ENCODE results near the gene PLPPR1.

Gene PLPPR1

DNA sequence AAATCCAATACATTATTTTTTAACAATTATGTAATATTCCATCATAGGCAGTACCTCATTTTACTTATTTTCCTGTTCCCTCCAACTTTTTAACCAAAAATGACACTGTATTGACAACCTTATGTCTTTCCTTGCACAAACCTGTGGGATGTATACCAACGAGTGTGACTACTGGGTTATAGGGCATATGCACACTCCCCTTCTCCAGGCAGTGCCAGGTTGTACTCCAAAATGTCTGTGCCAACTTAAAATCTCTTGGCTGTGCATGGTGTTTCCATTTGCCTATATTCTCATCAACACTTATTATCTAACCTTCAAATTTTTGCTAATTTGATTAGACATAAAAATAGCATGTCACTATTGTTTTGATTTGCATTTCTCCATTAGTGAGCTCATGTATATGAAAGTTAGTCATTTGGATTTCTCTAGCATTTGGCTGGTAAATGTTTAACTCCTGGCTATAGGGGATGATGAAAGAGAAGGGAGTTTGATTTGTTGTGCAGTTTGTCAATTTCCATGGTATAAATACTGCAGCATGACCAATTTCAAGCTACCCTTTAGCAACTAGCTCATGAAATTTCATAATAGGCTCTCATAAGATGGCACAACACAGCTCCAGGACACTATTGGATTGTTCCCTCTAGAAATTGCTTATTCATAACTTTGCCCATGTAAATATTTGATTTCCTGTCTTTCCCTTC is 226.4 kb downstream of the PLPPR1 start:
- Histone ChIP-seq H4K20me1 (ENCODE audit: low read depth, low read length) (no peaks in the 10 kb centered on the region), H3K27ac (ENCODE audit: low read depth, low read length) (no peak overlapping the region), H3K4me2 (ENCODE audit: low read depth, low read length, poor library complexity, severe bottlenecking) (no peak overlapping the region), H3K9me3 (ENCODE audit: insufficient read depth, low read length) (no peaks in the 10 kb centered on the region), H3F3A (ENCODE audit: insufficient read depth) (no peaks in the 10 kb centered on the region), H3K9ac (ENCODE audit: low read length) (no peak overlapping the region), H3K36me3 (ENCODE audit: low read length) (no peaks in the 10 kb centered on the region), H3K9me2 (replicated peaks; ENCODE audit: insufficient read depth, low read length) (no peaks in the 10 kb centered on the region), H3K79me2 (ENCODE audit: insufficient read depth, low read length) (no peaks in the 10 kb centered on the region), H3K4me3 (ENCODE audit: insufficient read depth, low read length, poor library complexity, severe bottlenecking) (no peak overlapping the region), H3K27me3 (ENCODE audit: low read length) (no peaks in the 10 kb centered on the region), H2AFZ (ENCODE audit: low read depth, low read length, severe bottlenecking) (no peak overlapping the region)
- no peak for TF ChIP-seq EZH2phosphoT487 (conservative IDR thresholded peaks at IDR 0.05; ENCODE audit: low read length)
- TF ChIP-seq CTCF (IDR thresholded peaks at IDR 0.05; ENCODE audit: insufficient read depth, low read length, poor library complexity, severe bottlenecking), result no peak

DNA sequence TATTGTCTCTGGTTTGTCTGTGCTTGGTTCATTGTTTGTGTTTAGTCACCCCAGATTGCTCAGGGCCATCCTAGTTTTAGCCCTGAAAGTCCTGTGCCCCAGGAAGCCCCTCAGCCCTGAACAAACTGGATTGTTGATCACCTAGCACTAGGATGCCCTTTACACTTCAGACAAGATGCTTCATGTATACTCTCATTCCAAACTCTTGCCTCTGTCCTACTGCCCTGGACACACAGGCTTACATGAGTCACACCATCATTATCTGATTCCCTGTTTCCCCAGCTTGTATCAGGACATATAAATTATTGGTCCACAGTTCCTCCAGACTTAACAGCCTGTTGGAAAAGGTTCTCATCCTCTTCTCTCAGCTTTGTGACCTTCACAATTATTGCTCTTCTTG is 236.2 kb downstream of the PLPPR1 start:
- no peak overlapping the region for H3K27ac ChIP-seq (ENCODE audit: low read depth, low read length)
- TF ChIP-seq CTCF (IDR thresholded peaks at IDR 0.05; ENCODE audit: insufficient read depth, low read length, poor library complexity, severe bottlenecking), result no peak
- no peak for TF ChIP-seq EZH2phosphoT487 (conservative IDR thresholded peaks at IDR 0.05; ENCODE audit: low read length)
- no peak overlapping the region for H3K4me2 ChIP-seq (ENCODE audit: low read depth, low read length, poor library complexity, severe bottlenecking)

GRCh38 chr9:101265261-101265660 is 236.7 kb downstream of the PLPPR1 start:
- TF ChIP-seq CTCF (IDR thresholded peaks at IDR 0.05; ENCODE audit: insufficient read depth, low read length, poor library complexity, severe bottlenecking) (no peak), EZH2phosphoT487 (conservative IDR thresholded peaks at IDR 0.05; ENCODE audit: low read length) (no peak)
- Histone ChIP-seq H3F3A (ENCODE audit: insufficient read depth) (no peaks in the 10 kb centered on the region), H3K36me3 (ENCODE audit: low read length) (no peaks in the 10 kb centered on the region), H3K4me2 (ENCODE audit: low read depth, low read length, poor library complexity, severe bottlenecking) (no peak overlapping the region), H3K79me2 (ENCODE audit: insufficient read depth, low read length) (no peaks in the 10 kb centered on the region), H3K9me2 (replicated peaks; ENCODE audit: insufficient read depth, low read length) (no peaks in the 10 kb centered on the region), H3K27me3 (ENCODE audit: low read length) (no peaks in the 10 kb centered on the region), H4K20me1 (ENCODE audit: low read depth, low read length) (no peaks in the 10 kb centered on the region), H3K9me3 (ENCODE audit: insufficient read depth, low read length) (no peaks in the 10 kb centered on the region), H3K27ac (ENCODE audit: low read depth, low read length) (no peak overlapping the region), H2AFZ (ENCODE audit: low read depth, low read length, severe bottlenecking) (no peak overlapping the region), H3K9ac (ENCODE audit: low read length) (no peak overlapping the region), H3K4me3 (ENCODE audit: insufficient read depth, low read length, poor library complexity, severe bottlenecking) (no peak overlapping the region)

More for the DNA sequence above, 236.2 kb downstream of the PLPPR1 start:
- H3K9ac ChIP-seq (ENCODE audit: low read length), result no peak overlapping the region
- no peak overlapping the region for H3K4me3 ChIP-seq (ENCODE audit: insufficient read depth, low read length, poor library complexity, severe bottlenecking)
- no peak overlapping the region for H2AFZ ChIP-seq (ENCODE audit: low read depth, low read length, severe bottlenecking)
- H3K79me2 ChIP-seq (ENCODE audit: insufficient read depth, low read length), result no peaks in the 10 kb centered on the region
- no peaks in the 10 kb centered on the region for H3K9me2 ChIP-seq (replicated peaks; ENCODE audit: insufficient read depth, low read length)
- H3F3A ChIP-seq (ENCODE audit: insufficient read depth), result no peaks in the 10 kb centered on the region
- no peaks in the 10 kb centered on the region for H3K36me3 ChIP-seq (ENCODE audit: low read length)
- no peaks in the 10 kb centered on the region for H4K20me1 ChIP-seq (ENCODE audit: low read depth, low read length)
- no peaks in the 10 kb centered on the region for H3K27me3 ChIP-seq (ENCODE audit: low read length)
- no peaks in the 10 kb centered on the region for H3K9me3 ChIP-seq (ENCODE audit: insufficient read depth, low read length)

Data from SU-DHL-6 (cell line).